HK-2 (cell line): ENCODE data around the gene MYOT.
A peak's percentile ranks its signal among the peaks of the same experiment; 100 is the strongest.
"Not testable (repeated sequence)": the region's sequence is repeated elsewhere in the genome, so short reads cannot be mapped to it uniquely, and the experiment has no call there.

Experiments
- DNase-seq: peaks from one replicate; pipeline ENCODE4 v3.0.0-alpha.2; 2018; ENCODE audit not compliant: unreplicated experiment

Gene MYOT, protein sequence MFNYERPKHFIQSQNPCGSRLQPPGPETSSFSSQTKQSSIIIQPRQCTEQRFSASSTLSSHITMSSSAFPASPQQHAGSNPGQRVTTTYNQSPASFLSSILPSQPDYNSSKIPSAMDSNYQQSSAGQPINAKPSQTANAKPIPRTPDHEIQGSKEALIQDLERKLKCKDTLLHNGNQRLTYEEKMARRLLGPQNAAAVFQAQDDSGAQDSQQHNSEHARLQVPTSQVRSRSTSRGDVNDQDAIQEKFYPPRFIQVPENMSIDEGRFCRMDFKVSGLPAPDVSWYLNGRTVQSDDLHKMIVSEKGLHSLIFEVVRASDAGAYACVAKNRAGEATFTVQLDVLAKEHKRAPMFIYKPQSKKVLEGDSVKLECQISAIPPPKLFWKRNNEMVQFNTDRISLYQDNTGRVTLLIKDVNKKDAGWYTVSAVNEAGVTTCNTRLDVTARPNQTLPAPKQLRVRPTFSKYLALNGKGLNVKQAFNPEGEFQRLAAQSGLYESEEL

DNA sequence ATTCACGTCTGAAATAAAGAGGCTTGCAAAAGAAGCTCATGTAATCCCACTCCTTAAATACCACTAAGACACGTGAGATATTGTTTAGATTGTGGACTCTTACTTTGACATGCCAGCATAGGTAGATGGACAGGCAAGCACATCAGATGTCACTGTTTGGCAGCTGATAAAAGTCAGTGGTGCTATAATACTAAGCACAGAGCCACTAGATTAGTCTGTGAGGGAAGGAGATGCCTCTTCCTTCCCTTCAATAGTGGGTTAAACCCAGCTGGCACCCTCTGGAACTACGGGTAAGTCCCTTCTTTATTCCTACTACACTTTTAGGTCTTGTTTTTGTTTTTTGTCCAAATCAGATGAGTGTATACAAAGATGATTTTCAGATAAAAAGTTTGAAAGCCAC lies at the start of gene MYOT:
Gene MYOT (plus strand): TSS at position 197 of the 400 bp plus-strand sequence. CDS start 2,792 bp downstream, outside the sequence.
- DNase-seq = no peak

DNA sequence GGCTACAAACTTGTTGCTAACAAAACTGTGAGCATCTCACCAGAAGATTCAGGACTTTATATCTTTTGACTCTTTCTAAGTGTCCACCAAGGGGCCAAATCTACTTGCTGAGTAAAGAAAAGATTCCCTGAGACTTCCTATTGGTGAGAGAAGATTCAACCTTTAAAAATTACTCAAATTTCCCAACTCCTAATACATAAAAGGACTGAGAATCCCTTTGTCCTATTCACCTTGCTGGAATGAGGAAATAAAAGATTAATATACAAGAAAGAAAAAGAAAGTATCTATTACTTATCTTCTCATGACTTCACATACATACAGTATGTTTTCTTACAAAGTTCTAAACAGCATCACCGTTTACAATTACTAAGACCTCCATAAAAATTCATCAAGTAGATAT lies 47.9 kb upstream of the MYOT start:
- no peak for DNase-seq

DNA sequence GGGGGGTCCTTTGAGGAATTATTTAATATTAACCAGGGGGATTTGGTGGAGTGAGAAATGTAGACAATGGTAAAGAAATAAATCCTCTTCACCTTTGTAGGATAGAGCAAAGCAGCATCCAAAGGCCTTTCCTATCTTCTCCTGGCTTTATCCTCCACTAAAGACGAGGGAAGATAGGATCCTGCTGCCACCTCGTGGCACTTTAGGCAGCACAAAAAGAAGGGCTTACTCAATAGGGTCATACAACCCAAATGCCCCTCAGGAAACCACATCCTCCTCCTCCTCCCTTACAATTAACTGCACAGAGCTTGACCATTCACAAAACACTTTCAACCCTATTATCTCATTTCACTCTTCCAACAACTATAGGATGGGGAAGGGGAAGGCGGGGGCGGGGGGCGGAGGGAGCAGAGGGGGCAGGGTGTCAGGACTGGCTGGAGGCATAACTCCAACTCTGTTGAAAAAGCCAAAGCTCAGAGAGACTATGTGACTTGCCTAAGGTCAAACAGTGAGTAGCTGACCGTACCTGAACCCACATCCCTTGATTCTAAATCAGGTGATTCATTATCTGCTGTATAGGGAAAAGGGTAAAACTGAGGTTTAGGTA lies 45.4 kb upstream of the MYOT start:
- DNase-seq = peak; percentile 15

DNA sequence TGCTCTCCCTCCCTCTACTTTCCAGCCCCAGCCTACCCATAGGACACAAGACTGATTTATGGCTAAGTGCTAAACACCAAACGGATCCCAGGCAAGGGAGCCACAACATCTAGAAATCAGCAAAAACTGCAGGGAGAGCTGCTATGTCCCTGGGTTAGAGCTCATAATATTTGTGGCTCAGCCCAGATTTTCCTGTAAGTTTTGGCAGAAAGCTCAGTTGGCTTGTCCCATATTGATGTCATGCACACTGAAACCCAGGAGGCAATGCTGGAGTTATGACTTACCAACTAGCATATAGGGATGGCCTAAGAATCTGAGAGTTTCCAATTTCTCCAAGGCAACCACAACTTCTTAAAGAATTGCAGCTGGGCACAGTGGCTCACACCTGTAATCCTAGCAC lies 44.7 kb upstream of the MYOT start:
- no peak for DNase-seq

DNA sequence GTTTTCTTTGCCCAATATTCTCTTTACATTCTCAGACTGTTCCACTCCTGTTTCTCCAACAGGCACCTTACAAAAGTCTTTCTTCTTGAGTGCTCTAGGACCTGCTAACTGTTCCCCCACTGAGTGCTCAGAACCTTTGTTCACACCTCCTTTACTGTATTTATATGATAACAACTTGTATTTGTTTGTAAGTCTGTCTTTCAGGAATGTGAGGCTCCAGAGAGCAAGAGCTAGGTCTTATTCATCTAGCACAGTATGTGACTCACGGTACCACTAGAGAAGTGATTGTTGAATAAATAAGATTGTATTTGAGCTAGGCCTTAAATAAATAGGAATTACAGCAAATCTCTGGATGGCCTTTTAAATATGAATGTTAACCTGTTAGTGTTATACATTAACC lies 42.5 kb upstream of the MYOT start:
- no peak for DNase-seq

DNA sequence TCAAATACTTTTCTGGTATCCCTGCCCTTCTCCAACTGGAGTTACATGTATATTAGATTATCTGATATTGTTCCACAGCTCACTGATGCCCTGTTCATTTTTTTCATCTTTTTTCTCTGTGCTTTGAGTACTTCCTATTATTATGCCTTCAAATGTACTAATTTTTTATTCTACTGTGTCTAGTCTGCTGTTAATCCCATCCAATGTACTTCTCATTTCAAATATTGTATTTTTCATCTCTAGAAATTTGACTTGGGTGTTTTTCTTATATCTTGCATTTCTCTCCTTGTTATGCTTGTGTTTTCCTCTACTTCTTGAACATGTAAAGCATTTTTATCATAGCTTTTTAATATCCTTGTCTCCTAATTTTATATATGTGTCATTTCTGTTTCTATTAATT lies 41.6 kb upstream of the MYOT start:
- DNase-seq = no peak

DNA sequence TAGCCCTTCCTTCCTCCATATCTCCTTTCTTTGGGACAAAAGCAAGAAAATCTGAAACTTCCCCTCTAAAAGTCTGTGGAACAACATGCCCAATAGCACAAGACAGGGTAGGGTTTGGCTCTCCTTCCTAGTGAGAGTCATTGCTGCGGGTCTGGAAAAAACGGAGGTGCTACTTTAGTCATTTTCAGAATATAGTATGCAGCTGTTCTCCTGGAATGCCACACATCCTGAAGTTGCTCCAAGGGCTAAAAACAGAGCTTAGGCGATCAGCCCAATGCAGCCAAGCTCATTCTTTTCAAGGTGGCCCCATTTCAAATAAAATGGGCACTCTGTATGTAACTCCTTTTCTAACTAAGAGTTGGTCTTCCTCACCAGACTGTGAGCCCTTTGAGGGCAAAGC lies 39.5 kb upstream of the MYOT start:
- no peak for DNase-seq

DNA sequence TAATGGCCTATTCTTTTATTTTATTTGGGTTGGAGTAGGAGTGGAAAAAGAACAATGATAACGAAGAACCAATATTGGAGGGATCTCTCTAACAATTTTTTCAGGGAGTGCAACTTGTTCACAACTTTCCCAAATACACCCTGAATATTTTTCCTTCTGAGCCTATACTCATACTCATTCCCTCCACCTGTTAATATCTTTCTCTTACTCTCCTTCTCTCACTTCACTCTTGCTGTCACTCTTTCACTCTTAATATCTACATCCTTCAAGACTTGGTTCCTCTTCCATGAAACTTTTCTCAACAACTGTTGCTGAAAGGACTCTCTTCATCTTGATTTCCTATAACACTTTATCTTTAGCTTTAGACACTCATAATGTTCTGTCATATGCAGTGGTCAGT lies 39.0 kb upstream of the MYOT start:
- no peak for DNase-seq

DNA sequence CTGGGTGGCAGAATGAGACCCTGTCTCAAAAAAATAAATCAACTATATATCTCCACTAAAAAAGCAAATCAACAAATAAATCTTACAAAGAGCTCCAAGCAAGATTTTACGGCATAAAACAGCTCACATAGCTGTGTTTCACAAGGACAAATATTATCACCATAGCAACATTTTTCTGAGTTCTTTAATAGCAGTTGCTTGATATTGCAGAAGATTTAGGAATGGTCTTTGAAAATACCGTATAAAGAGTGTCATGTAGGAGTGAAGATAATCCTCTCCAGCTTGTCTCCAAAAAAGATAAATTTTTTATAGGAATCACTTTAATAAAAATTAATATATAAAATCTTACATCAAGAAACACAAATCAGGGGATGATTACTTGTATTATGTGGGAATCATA lies 36.6 kb upstream of the MYOT start:
- no peak for DNase-seq

DNA sequence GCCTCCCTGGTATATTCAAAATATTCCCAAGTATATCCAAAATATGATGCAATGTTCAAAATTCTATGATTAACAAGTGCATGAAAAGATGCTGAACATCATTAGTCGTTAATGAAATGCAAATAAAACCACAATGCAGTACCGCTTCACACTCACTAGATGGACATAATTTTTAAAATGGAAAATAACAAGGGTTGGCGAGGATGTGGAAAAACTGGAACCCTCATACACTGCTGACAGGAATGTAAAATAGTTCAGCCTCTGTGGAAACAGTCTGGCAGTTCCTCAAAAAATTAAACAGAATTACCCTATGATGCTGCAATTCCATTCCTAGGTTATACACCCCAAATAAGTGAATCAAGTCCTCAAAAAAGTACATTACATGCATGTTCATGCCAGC lies 36.1 kb upstream of the MYOT start:
- DNase-seq = no peak

DNA sequence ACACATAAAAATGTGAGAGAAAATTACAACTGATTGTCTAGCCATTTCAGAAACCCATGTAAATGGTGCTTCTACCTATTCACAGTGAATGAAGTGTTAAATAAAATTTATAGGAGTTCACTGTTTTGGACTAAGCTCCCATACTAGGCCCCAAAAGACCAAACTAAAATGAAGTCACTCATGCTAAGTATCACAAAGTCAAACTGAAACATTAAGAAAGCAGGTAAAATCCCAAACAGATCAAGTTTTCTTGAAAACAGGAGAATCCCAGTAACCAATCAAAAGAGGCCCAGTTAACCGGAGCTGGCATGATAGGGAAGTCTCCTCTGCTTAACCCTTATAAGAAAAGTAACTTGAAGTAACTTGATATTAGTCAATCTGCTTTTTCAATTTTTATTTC lies 35.2 kb upstream of the MYOT start:
- no peak for DNase-seq

DNA sequence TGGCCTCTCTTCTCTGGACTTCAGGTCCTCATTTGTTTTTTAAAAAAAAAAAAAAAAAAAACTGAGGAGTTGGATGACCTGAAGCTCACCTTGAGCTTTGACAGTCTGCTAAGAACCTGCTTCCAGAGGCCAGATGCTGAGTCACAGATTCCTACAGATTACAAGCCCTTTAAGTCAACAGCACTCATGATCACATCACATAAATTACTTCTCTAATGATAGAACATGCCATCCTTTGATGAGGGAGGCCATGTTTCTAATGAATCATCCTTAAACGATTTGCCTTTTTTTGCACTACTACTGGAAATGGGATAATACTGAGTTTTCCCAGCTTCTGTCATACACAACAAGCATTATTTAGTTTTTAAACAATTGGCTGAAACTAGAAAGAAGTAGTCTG lies 34.2 kb upstream of the MYOT start:
- peak; percentile 0 for DNase-seq

DNA sequence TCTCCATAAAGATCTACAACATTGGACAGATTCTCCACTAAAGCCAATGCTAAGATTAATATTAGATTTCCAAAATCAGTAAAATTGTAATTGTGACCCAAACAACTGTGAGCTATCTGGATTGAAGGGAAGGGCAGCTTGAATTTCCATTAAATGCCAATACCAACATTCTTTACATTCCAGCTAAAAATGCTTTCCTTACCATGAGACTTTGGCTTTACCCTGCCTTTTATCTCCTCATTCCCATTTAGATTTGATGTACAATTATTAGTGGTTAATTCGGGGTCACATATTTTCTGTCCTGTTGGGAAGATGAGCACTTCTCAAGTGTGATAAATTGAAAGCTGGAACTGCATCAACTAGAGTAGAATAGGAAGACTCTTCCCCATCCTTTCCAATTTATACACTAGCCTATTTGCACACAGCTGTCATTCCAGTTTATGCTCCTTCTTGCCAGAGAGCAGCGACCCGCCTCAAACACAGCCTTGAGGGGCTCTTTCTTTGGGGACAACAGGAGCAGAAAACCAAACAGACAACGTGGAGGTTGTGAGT lies 33.1 kb upstream of the MYOT start:
- no peak for DNase-seq

DNA sequence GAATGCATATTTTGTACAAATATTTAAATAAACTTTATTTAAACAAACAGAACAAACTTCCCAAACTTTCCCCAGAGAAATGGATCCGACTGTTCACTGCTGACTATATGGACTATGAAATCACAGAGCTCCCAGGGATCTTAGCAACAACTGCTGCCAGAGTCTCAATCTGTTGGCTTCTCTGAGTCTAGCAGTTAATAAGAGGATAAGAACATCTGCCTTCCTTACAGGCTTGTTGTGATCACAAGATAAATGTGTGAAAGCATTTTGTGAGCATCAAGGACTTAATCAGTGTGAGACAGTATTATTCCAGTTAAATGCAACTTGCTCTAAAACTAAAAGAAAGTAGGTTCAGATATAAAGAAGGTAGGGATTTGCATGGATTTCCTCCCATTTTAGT lies 31.4 kb upstream of the MYOT start:
- no peak for DNase-seq

DNA sequence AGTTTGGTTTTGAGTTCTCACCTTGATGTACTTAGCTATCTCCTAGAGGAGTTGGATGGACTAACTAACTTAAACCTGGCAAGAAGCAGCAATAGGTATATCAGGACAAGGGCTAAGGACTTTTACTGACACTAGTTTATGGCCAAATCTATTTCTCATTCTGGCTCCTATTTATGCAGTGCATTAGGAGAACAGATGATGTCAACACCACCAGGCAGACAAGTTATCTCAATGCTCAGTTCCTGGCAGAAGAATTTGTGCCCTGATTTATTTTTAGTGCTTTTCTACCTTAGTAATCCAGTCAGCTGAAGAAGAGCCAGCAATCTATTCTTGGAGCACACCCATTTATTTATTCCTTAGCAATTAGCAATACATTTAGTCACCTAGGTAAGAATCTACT lies 30.7 kb upstream of the MYOT start:
- no peak for DNase-seq

DNA sequence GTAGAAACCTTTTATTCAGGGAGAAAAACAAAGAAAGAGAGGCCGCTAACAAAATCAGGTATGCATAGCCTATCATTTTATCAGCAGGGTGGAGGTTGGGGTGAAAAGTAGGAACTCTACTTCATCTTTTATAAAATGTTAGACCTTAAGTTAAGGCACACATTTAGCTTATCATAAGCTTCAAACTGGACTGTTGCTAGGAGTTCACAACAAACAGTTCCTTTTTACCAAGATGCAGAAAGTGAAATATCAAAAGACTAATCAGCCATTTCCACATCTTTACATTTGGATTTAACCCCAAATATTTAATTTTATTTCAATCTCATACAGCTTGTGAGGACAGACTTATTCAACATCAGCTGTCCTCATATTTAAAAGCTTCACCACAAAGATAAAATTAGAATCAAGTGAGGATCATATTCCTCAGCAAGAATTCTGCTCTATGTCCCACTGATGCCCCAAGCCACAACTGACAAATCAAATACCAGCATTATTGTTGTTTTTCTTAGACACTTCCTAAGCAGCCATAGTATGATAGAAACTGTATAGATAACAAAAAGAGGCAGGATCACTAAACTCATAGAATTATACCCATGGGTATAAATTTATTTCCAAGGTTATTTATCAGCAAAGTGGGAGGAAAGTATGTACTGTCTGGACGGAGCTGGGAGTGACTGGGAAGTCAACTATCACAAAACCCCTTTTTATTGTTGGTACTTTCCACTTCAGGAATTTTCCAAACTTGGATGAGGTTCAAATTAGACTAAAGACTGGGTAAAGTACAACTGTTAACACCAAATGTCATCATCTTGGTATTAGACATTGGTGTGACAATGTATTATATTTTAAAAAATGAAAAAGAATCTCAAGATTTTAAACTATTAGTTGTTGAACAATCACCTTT lies 29.9 kb upstream of the MYOT start:
- DNase-seq = no peak

DNA sequence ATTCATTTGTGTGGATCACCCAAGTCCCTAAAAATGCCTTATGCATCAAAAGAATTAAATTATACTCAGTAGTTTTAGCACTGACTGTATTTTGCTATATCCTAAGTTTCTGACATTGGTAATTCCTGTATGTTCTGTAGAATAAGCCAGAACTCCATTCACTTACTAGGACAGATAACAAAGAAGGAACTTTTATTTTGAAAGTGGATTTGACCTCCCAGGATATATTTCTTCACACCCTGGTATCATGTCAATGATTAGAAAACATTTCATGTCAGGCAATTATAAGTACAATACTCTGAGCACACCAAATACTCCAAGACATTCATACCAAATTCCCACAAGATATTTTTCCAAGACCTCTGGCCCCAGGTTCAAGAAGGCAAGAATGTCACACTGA lies 28.7 kb upstream of the MYOT start:
- DNase-seq = no peak

DNA sequence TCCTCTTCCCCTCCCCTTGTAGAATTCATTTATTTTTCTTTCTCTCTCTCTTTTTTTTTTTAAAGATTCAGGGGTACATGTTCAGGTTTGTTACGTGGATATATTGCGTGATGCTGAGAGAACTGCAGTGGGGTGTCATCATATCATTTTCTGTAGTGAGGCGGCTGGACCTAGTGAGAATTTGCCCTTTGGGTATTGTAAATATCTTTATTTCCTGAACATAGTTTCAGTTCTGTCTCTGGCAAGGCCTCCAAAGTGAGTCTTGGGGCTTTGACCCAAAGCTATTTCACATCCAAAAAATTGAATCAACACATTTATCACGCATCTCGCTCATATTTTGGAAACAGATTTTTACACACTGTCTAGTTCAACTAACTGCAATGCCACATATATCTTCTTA lies 25.4 kb upstream of the MYOT start:
- DNase-seq = no peak

DNA sequence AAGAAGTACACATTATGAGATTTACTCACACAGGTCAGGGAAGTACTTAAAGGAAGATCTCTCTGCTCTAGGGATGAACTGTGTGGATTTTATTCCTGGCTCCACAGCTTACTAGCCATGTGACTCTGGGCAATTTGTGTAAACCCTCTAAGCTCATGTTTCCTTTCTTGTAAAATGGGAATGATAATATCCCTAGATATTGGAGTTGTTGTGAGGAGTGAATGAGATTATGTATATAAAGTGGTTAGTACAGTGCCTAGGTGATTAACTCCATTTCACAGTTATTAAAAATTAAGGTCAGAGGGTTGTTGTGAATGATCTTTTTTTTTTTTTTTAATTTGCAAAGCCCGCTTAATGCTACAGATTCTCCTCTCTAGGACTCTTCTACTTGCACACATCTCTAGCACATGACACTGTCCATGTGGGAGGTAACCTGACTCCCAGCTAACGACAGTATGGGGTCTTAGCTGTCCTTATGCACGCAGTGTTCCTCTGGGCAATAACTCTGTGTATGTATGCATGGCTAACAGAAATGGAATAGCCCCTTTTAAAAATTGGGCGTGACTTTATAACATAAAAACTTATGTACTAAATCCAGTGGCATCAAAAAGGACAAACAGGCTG lies 23.9 kb upstream of the MYOT start:
- no peak for DNase-seq

DNA sequence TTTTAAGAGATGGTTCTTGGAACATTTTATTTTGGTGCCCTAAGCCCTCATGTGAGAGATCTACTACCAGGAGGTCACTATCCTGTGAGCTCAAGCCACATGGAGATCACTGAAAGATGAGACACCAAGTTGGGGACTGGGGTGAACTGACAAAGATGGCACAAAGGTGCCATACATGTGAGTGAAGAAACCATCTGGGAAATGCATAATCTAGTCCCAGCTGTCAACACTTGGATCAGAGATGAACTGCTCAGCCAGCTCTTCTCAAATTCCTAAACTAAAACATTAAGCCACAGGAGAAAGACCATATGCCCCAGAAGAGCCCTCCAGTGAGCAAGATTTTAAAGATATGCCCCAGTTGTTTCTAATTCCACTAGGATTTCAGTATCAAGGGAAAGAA lies 22.2 kb upstream of the MYOT start:
- DNase-seq = no peak

DNA sequence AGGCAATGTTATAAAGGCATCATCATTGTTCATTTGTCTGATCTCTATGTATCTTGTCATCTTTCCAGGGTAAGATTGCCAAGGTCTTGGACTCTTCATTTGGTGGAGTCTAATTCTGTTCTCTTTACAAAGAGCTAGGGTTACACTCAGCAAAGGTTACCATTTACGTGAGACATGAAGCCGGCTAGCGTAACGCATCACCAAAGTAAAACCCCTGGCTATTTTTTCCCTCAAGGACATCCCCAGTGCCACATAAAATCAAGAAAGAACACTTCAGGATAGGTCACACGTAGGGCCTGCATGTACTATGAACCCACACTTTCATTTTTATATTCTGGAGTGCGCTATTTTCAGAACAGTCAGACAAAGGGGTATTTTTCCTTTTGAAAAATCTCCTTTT lies 20.0 kb upstream of the MYOT start:
- DNase-seq = no peak

DNA sequence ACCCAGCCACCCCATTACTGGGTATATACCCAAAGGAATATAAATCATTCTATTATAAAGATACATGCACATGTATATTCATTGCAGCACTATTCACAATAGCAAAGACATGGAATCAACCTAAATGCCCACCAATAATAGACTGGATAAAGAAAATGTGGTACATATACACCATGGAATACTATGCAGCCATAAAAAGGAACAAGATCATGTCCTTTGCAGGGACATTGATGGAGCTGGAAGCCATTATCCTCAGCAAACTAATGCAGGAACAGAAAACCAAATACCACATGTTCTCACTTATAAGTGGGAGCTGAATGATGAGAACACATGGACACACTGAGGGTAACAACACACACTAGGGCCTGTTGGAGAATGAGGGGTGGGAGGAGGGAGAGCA lies 14.5 kb upstream of the MYOT start:
- not testable (repeated sequence) for DNase-seq
